Natural killer cell (primary cell): ENCODE data around the gene MYO3A. TPM values are rescaled to one million over a fixed set of nuclear protein-coding genes. Genes with fewer than 3 reads are reported as not detected.

Experiments
- ATAC-seq, 3 donors: fragments of 150-1000 bp in 2 of 3; fragments of 200-7000 bp in 1 of 3; cut with Tn5 transposase; 1 replicate in 1 of 3; 2 replicates in 2 of 3; pipeline ENCODE4 v1.10.0; 2021; ENCODE audit warnings: mild to moderate bottlenecking in 2 of 3, moderate library complexity in 2 of 3
- DNase-seq, 2 donors: peaks; one replicate each; pipeline versions ENCODE4 v3.0.0 to v3.0.0-alpha.2; 2013 to 2021; ENCODE audit warnings: mixed read lengths in 1 of 2
- H3K27ac ChIP-seq: one replicate; pipeline ENCODE4 v1.5.1; 2013; ENCODE audit warnings: mild to moderate bottlenecking, low read length
- H3K27me3 ChIP-seq: one replicate; pipeline ENCODE4 v1.6.1; 2013; ENCODE audit warnings: low read length; ENCODE audit not compliant: control insufficient read depth, insufficient read depth
- H3K36me3 ChIP-seq: one replicate; pipeline ENCODE4 v1.6.1; 2013; ENCODE audit warnings: low read length; ENCODE audit not compliant: control insufficient read depth, insufficient read depth
- H3K4me1 ChIP-seq: one replicate; pipeline ENCODE4 v1.6.1; 2013; ENCODE audit warnings: low read length; ENCODE audit not compliant: control insufficient read depth, insufficient read depth
- H3K4me3 ChIP-seq: one replicate; pipeline ENCODE4 v1.5.1; 2013; ENCODE audit warnings: low read length
- H3K9me3 ChIP-seq: one replicate; pipeline ENCODE4 v1.6.1; 2013; ENCODE audit warnings: low read length; ENCODE audit not compliant: control insufficient read depth, insufficient read depth
- H3K27ac Mint-ChIP-seq, 2 donors: one replicate each; pipeline ENCODE4 v1.8.0; 2022; ENCODE audit warnings: mild to moderate bottlenecking in 2 of 2, mixed read lengths in 2 of 2, moderate library complexity in 1 of 2
- H3K27me3 Mint-ChIP-seq, 2 donors: one replicate each; pipeline ENCODE4 v1.8.0; 2022; ENCODE audit warnings: low read depth in 2 of 2, mixed read lengths in 2 of 2
- H3K36me3 Mint-ChIP-seq: one replicate; pipeline ENCODE4 v1.8.0; 2022; ENCODE audit warnings: mixed read lengths
- H3K4me1 Mint-ChIP-seq, 2 donors: one replicate each; pipeline ENCODE4 v1.8.0; 2022; ENCODE audit warnings: mixed read lengths in 2 of 2
- H3K4me3 Mint-ChIP-seq: one replicate; pipeline ENCODE4 v1.8.0; 2022; ENCODE audit warnings: mild to moderate bottlenecking, moderate library complexity, mixed read lengths
- H3K9me3 Mint-ChIP-seq, 2 donors: one replicate each; pipeline ENCODE4 v1.8.0; 2022; ENCODE audit warnings: mixed read lengths in 2 of 2
- WGBS: methylation state at CpG from one replicate; pipeline ENCODE4 v1.1.7; 2013; ENCODE audit warnings: missing lambda C conversion rate; ENCODE audit not compliant: insufficient coverage; 5-methylcytosine and 5-hydroxymethylcytosine counted together
- intact Hi-C: fragments of 100-400 bp; cut with micrococcal nuclease; formaldehyde crosslinking; loops from one replicate; pipeline ENCODE4 v1.14.2; 2022
- total RNA-seq, 4 donors: library from RNA; stranded (reverse); fragments of 120-200 nt in 1 of 4; gene quantifications; one replicate each; pipeline versions ENCODE4 v1.2.3 to v1.2.4, GENCODE V29; 2013 to 2022
- TF ChIP-seq, protein P1 (sequence below): fragments of 200-600 bp; IDR thresholded peaks from one replicate; pipeline ENCODE4 v1.8.0; 2022; ENCODE audit warnings: antibody characterized with exemption

Gene MYO3A
- total RNA-seq, 3 donors from 2014 or later (not counting 1 experiment from before 2014, with no cell fraction given) = not detected

DNA sequence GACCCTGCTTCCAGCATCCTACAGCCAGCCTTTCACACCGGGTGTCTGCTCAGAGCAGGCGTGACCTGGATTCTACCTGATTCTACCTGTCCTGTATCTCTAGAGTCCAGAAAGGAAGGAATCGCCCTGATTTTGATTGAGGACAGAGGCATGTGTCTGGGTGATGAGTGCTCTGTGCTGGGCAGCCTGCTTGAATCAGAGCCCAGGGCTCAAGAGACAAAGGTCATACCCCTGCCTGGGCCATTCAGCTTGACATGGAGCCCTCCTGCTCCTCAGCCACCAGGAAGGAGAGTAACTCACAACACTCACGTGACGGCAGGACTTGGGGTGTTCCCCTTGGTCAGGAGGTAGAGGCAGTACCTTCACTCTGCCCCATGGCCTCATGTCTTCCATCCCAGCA is 293.8 kb downstream of the MYO3A start:
- peaks cover 4% of the 10 kb centered on the region for H3K27me3 ChIP-seq
- H3K36me3 ChIP-seq = no peaks in the 10 kb centered on the region
- H3K9me3 ChIP-seq = no peaks in the 10 kb centered on the region
- peaks cover 26 to 32% of the 10 kb centered on the region in 2 donors for H3K27me3 Mint-ChIP-seq
- no peaks in the 10 kb centered on the region for H3K36me3 Mint-ChIP-seq
- H3K27ac ChIP-seq = no peak overlapping the region
- intact Hi-C loops = no loop called here
- WGBS = 83% methylated on average over 5 of the region's 5 CpGs
- H3K27ac Mint-ChIP-seq = no peak overlapping the region
- TF ChIP-seq, protein P1, sequence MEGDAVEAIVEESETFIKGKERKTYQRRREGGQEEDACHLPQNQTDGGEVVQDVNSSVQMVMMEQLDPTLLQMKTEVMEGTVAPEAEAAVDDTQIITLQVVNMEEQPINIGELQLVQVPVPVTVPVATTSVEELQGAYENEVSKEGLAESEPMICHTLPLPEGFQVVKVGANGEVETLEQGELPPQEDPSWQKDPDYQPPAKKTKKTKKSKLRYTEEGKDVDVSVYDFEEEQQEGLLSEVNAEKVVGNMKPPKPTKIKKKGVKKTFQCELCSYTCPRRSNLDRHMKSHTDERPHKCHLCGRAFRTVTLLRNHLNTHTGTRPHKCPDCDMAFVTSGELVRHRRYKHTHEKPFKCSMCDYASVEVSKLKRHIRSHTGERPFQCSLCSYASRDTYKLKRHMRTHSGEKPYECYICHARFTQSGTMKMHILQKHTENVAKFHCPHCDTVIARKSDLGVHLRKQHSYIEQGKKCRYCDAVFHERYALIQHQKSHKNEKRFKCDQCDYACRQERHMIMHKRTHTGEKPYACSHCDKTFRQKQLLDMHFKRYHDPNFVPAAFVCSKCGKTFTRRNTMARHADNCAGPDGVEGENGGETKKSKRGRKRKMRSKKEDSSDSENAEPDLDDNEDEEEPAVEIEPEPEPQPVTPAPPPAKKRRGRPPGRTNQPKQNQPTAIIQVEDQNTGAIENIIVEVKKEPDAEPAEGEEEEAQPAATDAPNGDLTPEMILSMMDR = no peak
- H3K4me3 ChIP-seq = no peak overlapping the region
- H3K9me3 Mint-ChIP-seq = no peaks in the 10 kb centered on the region
- ATAC-seq (no peak), DNase-seq (no peak)
- no peaks in the 10 kb centered on the region for H3K4me1 Mint-ChIP-seq
- H3K4me1 ChIP-seq = no peaks in the 10 kb centered on the region
- H3K4me3 Mint-ChIP-seq = no peak overlapping the region

DNA sequence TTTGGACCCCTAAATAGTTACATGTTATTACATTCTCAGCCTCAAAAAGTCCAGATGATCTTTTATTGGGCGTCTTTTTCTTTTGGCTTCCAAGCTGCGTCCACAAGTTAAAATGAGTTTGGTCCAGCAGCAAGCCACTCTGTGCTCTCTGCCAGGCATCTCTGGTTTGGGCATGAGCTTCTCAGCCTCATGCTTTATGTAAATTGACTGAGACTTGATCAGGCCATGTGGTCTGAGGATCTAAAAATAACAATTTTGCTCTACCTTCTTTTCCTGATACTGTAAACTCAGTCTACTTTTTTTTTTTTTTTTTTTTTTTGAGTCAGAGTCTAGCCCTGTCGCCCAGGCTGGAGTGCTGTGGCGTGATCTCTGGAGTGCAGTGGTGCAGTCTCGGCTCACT is 298.1 kb downstream of the MYO3A start:
- Mint-ChIP-seq H3K4me3 (no peak overlapping the region), H3K27ac (no peak overlapping the region), H3K36me3 (no peaks in the 10 kb centered on the region), H3K4me1 (no peaks in the 10 kb centered on the region), H3K9me3 (no peaks in the 10 kb centered on the region), H3K27me3 (peaks cover 21 to 22% of the 10 kb centered on the region in 2 donors)
- no peaks in the 10 kb centered on the region for H3K36me3 ChIP-seq
- no peak overlapping the region for H3K4me3 ChIP-seq
- H3K4me1 ChIP-seq = no peaks in the 10 kb centered on the region
- H3K9me3 ChIP-seq = no peaks in the 10 kb centered on the region
- H3K27ac ChIP-seq = no peak overlapping the region
- WGBS = 87% methylated on average over 5 of the region's 5 CpGs
- DNase-seq = no peak
- no peaks in the 10 kb centered on the region for H3K27me3 ChIP-seq
- TF ChIP-seq, protein P1 = no peak
- intact Hi-C loops = no loop called here
- ATAC-seq = no peak

DNA sequence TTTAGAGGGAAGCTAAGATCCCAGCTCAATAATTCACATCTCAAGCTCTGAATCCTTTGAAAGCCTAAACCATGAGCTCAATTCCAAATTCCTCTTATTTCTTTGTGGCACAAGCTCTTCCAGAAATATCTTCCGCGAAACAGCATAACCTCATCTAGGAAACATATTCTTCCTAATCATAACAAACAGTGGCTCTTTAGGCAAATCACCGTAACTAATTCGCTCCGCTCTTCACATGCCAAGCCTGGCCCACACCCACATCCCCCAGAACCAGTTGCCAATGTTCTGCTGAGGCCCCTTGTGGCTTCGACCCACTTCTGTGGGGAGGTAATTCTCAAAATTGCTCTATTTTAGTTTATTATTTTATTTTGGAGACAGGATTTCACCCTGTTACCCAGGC is 301.7 kb downstream of the MYO3A start:
- no peaks in the 10 kb centered on the region for H3K27me3 ChIP-seq
- H3K9me3 Mint-ChIP-seq = no peaks in the 10 kb centered on the region
- H3K36me3 ChIP-seq = no peaks in the 10 kb centered on the region
- no peaks in the 10 kb centered on the region for H3K9me3 ChIP-seq
- H3K27me3 Mint-ChIP-seq = peaks cover 13 to 27% of the 10 kb centered on the region in 2 donors
- TF ChIP-seq, protein P1 = no peak
- H3K4me1 Mint-ChIP-seq = no peaks in the 10 kb centered on the region
- ATAC-seq = no peak
- no peak for DNase-seq
- no peak overlapping the region for H3K4me3 ChIP-seq
- no peak overlapping the region for H3K27ac Mint-ChIP-seq
- H3K27ac ChIP-seq = no peak overlapping the region
- H3K36me3 Mint-ChIP-seq = no peaks in the 10 kb centered on the region
- 74% methylated on average over 5 of the region's 6 CpGs for WGBS
- intact Hi-C loops = no loop called here
- H3K4me3 Mint-ChIP-seq = no peak overlapping the region
- H3K4me1 ChIP-seq = no peaks in the 10 kb centered on the region

DNA sequence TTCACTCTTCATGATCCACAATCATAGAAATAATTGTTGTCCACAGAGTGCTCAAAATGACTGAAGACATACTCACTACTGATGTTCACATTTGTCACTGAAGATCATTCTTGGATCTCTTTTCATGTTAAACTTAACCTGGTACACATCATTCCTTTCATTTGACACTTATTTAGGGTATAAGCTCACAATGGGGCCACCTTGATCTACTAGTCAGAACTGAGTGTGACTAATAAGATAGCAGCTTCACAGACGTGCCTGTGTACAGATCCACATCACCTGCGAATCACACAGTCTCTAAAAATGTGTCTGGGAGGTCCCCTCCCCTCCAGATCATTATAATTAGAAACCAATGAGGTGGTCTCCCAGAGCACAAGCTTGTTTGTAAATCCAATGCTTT is 304.3 kb downstream of the MYO3A start:
- no peaks in the 10 kb centered on the region for H3K9me3 ChIP-seq
- no peaks in the 10 kb centered on the region for H3K27me3 ChIP-seq
- no peaks in the 10 kb centered on the region for H3K36me3 Mint-ChIP-seq
- H3K36me3 ChIP-seq = no peaks in the 10 kb centered on the region
- no peak overlapping the region for H3K4me3 ChIP-seq
- WGBS = 73% methylated on average over 2 of the region's 2 CpGs
- peaks cover 19 to 33% of the 10 kb centered on the region in 2 donors for H3K27me3 Mint-ChIP-seq
- DNase-seq = no peak
- no peak for ATAC-seq
- H3K9me3 Mint-ChIP-seq = no peaks in the 10 kb centered on the region
- TF ChIP-seq, protein P1 = no peak
- H3K27ac ChIP-seq = no peak overlapping the region
- intact Hi-C loops = no loop called here
- no peaks in the 10 kb centered on the region for H3K4me1 Mint-ChIP-seq
- H3K4me1 ChIP-seq = no peaks in the 10 kb centered on the region
- H3K4me3 Mint-ChIP-seq = no peak overlapping the region
- no peak overlapping the region for H3K27ac Mint-ChIP-seq
